ENCODE data around the gene POLR2I.

DNA sequence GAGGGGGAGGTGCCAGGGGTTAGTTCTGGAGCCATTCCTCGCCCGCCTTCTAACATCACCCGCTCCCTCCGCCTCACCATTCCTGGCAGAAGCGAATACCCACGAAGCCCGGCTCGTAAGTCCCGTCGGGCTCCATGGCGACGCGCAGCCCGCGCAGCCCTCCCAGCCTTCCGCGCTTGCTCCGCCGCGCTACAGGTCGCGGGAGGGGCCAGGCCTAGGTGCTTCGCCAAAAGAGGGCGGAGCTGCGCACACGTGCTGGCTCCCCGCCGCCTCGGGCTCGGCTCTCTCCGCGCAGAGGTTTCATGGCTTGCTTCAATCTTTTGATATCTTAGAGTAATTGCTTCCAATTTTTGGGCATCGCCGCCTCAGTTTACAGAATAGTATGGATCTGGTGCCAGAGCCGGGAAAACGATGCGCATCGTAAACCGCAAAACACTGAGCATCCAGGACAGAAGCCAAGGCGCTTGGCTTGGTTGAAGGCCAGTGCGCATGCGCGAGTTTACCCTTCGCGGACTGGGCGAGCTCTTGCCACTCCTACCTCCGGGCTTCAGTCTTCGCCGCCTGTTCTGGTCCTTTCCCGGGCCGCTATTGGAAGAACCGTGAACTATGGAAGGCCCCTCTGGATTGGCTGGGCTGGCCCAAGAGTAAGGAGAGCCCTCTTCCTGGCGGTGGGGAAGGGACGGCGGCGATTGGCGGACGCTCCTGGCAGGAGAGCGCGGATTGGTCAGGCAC, at the start of gene POLR2I:
- TF ChIP-seq, protein P1, sequence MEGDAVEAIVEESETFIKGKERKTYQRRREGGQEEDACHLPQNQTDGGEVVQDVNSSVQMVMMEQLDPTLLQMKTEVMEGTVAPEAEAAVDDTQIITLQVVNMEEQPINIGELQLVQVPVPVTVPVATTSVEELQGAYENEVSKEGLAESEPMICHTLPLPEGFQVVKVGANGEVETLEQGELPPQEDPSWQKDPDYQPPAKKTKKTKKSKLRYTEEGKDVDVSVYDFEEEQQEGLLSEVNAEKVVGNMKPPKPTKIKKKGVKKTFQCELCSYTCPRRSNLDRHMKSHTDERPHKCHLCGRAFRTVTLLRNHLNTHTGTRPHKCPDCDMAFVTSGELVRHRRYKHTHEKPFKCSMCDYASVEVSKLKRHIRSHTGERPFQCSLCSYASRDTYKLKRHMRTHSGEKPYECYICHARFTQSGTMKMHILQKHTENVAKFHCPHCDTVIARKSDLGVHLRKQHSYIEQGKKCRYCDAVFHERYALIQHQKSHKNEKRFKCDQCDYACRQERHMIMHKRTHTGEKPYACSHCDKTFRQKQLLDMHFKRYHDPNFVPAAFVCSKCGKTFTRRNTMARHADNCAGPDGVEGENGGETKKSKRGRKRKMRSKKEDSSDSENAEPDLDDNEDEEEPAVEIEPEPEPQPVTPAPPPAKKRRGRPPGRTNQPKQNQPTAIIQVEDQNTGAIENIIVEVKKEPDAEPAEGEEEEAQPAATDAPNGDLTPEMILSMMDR (IDR thresholded peaks at IDR 0.05; ENCODE audit: low read depth, low read length): no peak
- TF ChIP-seq EZH2phosphoT487 (IDR thresholded peaks at IDR 0.05; ENCODE audit: low read depth): no peak
